ENCODE measurements around the gene ADD1. TPM values are rescaled to one million over a fixed set of nuclear protein-coding genes. Genes with fewer than 3 reads are reported as not detected.

The ADD1 gene
- total and polyA plus RNA-seq, 8 donors: 70.9 to 160 (median 92.0) TPM

DNA sequence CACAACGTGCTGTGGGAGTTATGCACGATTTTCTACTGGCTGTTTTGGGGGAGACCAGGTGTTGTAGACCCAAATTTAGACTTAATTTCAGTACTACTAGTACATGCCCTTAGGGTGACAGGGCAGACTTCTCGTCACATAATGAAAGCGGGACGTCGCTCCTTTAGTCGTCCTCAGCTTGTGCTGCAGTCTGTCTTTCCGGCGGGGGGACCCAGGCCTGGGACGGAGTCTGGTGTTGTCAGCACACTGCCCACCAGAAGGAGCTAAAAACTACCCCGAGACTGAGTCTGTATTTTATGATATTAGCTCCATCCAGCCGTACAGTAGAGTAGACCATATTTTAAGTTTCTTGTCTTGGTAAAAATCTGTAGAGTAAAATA lies 84.0 kb downstream of the ADD1 start:
- H3K36me3 ChIP-seq: peaks cover 0 to 38% (median 6%) of the 10 kb centered on the region in 3 donors
- FAIRE-seq: no peak
- 94 to 96% methylated on average over 12 of the region's 12 CpGs for WGBS, 2 donors
- no peak overlapping the region for H3K4me3 ChIP-seq
- peak in 3 of 6 donors; percentile 6 to 18 (median 7) for DNase-seq
- intact Hi-C loops (cut with DNase I): no loop called here
- H3K27me3 ChIP-seq: no peaks in the 10 kb centered on the region
- no peak overlapping the region for H3K27ac ChIP-seq
- H3K4me1 ChIP-seq: peaks cover 11 to 16% (median 13%) of the 10 kb centered on the region in 3 donors
- no peaks in the 10 kb centered on the region for H3K9me3 ChIP-seq
- ATAC-seq: no peak
- TF ChIP-seq, protein P1, sequence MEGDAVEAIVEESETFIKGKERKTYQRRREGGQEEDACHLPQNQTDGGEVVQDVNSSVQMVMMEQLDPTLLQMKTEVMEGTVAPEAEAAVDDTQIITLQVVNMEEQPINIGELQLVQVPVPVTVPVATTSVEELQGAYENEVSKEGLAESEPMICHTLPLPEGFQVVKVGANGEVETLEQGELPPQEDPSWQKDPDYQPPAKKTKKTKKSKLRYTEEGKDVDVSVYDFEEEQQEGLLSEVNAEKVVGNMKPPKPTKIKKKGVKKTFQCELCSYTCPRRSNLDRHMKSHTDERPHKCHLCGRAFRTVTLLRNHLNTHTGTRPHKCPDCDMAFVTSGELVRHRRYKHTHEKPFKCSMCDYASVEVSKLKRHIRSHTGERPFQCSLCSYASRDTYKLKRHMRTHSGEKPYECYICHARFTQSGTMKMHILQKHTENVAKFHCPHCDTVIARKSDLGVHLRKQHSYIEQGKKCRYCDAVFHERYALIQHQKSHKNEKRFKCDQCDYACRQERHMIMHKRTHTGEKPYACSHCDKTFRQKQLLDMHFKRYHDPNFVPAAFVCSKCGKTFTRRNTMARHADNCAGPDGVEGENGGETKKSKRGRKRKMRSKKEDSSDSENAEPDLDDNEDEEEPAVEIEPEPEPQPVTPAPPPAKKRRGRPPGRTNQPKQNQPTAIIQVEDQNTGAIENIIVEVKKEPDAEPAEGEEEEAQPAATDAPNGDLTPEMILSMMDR (IDR thresholded peaks at IDR 0.05): no peak

- intact Hi-C loops (cut with DNase I): no loop called here
- Histone ChIP-seq H3K9me3 (no peaks in the 10 kb centered on the region), H3K4me3 (no peak overlapping the region), H3K4me1 (peaks cover 11 to 16% (median 13%) of the 10 kb centered on the region in 3 donors), H3K36me3 (peaks cover 0 to 37% (median 6%) of the 10 kb centered on the region in 3 donors), H3K27ac (no peak overlapping the region), H3K27me3 (no peaks in the 10 kb centered on the region)
- ATAC-seq (no peak), DNase-seq (peak in 4 of 6 donors; percentile 11 to 56 (median 28)), FAIRE-seq (no peak)
- TF ChIP-seq, protein P1 (IDR thresholded peaks at IDR 0.05): no peak
- WGBS, 2 donors: 88 to 90% methylated on average over 32 of the region's 32 CpGs
Measured at GRCh38 chr4:2928242-2929176, 84.9 kb downstream of the ADD1 start.

GRCh38 chr4:2929469-2929868 lies 85.8 kb downstream of the ADD1 start:
- ATAC-seq (no peak), FAIRE-seq (no peak), DNase-seq (peak in 4 of 6 donors; percentile 20 to 69 (median 36))
- intact Hi-C loops (cut with DNase I): no loop called here
- Histone ChIP-seq H3K36me3 (peaks cover 0 to 33% (median 6%) of the 10 kb centered on the region in 3 donors), H3K9me3 (no peaks in the 10 kb centered on the region), H3K27ac (peak overlapping the region in 2 of 4 donors; percentile 70 to 71), H3K27me3 (no peaks in the 10 kb centered on the region), H3K4me3 (no peak overlapping the region), H3K4me1 (peaks cover 11 to 16% (median 16%) of the 10 kb centered on the region in 3 donors)
- TF ChIP-seq, protein P1 (IDR thresholded peaks at IDR 0.05): no peak
- 88 to 89% methylated on average over 16 of the region's 16 CpGs for whole genome bisulfite sequencing, 2 donors

DNA sequence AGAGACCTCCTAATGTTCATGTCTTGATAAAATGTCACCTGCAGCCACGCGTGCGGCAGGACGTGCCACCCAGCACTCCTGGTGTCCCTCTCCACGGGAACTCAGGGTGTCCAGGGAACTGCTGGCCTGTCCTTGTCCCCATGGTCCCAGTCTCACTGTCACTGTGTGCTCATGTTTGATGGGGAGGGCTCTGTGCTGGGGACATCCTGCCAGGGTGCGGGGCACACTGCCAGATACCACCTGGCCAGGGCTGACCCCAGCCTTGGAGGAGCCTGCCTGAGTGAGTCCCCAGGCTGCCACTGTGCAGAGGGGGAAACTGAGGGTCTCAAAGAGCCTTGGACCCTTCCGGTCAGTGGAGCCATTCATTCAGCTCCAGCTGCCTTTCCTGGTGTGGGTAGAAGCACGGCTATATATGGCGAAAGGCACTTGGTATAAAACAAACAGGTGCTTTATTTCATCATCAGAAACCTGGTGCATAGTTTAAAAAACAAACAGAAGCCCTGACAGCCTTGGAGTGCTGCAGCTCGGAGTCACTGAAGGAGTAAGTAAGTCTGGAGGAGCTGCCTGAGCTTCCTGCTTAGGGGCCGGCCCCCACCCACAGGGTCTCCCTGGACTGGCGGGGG lies 86.6 kb downstream of the ADD1 start:
- peak overlapping the region; percentile 65 to 71 (median 70) for H3K27ac ChIP-seq
- H3K27me3 ChIP-seq: no peaks in the 10 kb centered on the region
- H3K9me3 ChIP-seq: no peaks in the 10 kb centered on the region
- WGBS, 2 donors: 58 to 64% methylated on average over 12 of the region's 12 CpGs
- no peak overlapping the region for H3K4me3 ChIP-seq
- ATAC-seq (peak; percentile 10 to 33 (median 22)), DNase-seq (peak in 4 of 6 donors; percentile 20 to 75 (median 51)), FAIRE-seq (no peak)
- intact Hi-C loops (cut with DNase I): loop anchor here in 2 of 3 donors (10.0 kb wide), 1 partner anchor 165 kb away; no protein-coding TSS in a partner anchor
- TF ChIP-seq, protein P1 (IDR thresholded peaks at IDR 0.05): no peak
- peaks cover 11 to 16% (median 16%) of the 10 kb centered on the region in 3 donors for H3K4me1 ChIP-seq
- H3K36me3 ChIP-seq: peaks cover 0 to 33% (median 6%) of the 10 kb centered on the region in 3 donors
